A673 (cell line): ENCODE data around the gene MINAR1. TPM values are rescaled to one million over a fixed set of nuclear protein-coding genes. Genes with fewer than 3 reads are reported as not detected.

Experiments used
- BruUV-seq: library from RNA; stranded (reverse); fragments of 400-500 nt; replicated peaks from 2 replicates; lab custom pipeline; 2021; lab: Mats Ljungman, UMichigan
- CTCF ChIA-PET: fragments of 300-600 bp; sonication (Branson Sonifier 250); formaldehyde crosslinking; loops from one replicate; lab custom pipeline; 2022; ENCODE audit warnings: antibody characterized with exemption; lab: Charles Lee
- POLR2A ChIA-PET: fragments of 300-600 bp; sonication (Branson Sonifier 250); formaldehyde crosslinking; loops from one replicate; lab custom pipeline; 2022; ENCODE audit warnings: antibody characterized with exemption; ENCODE audit not compliant: low non-redundant PET; lab: Charles Lee
- DNase-seq: peaks from one replicate; pipeline ENCODE4 v3.0.0-alpha.2; 2015; ENCODE audit warnings: low spot score
- H3K27ac ChIP-seq: fragments of 200-600 bp; sonication (generic); 2 replicates; pipeline ENCODE4 v1.5.1; 2016; ENCODE audit warnings: mixed run types, low read depth, mild to moderate bottlenecking, mixed read lengths, antibody characterized with exemption, low read length; ENCODE audit not compliant: poor library complexity, severe bottlenecking
- H3K27me3 ChIP-seq: fragments of 200-600 bp; sonication (generic); replicated peaks from 2 replicates; pipeline ENCODE4 v1.6.1; 2017; ENCODE audit warnings: mixed run types, low read depth, mild to moderate bottlenecking, mixed read lengths, antibody characterized with exemption, low read length; ENCODE audit not compliant: insufficient read depth, poor library complexity
- H3K36me3 ChIP-seq: fragments of 200-600 bp; sonication (generic); 2 replicates; pipeline ENCODE4 v1.6.1; 2016; ENCODE audit warnings: mixed run types, mild to moderate bottlenecking, mixed read lengths, antibody characterized with exemption, low read length; ENCODE audit not compliant: insufficient read depth, poor library complexity, severe bottlenecking
- H3K4me1 ChIP-seq: fragments of 200-600 bp; sonication (generic); 2 replicates; pipeline ENCODE4 v1.6.1; 2017; ENCODE audit warnings: mixed run types, mild to moderate bottlenecking, mixed read lengths, antibody characterized with exemption, low read length; ENCODE audit not compliant: insufficient read depth, poor library complexity, severe bottlenecking
- H3K4me3 ChIP-seq: fragments of 200-600 bp; sonication (generic); 2 replicates; pipeline ENCODE4 v1.5.1; 2016; ENCODE audit warnings: low read depth, mixed run types, mild to moderate bottlenecking, mixed read lengths, low read length; ENCODE audit not compliant: poor library complexity, severe bottlenecking
- H3K9me3 ChIP-seq: fragments of 200-600 bp; sonication (generic); 2 replicates; pipeline ENCODE4 v1.6.1; 2016; ENCODE audit warnings: mixed run types, low read depth, mild to moderate bottlenecking, mixed read lengths, antibody characterized with exemption, low read length; ENCODE audit not compliant: poor library complexity, severe bottlenecking
- EZH2 ChIP-seq: fragments of 200-600 bp; sonication (generic); IDR thresholded peaks from 2 replicates; pipeline ENCODE4 v1.6.1; 2017; ENCODE audit warnings: borderline replicate concordance, low read depth, mild to moderate bottlenecking, mixed read lengths, antibody characterized with exemption, low read length; ENCODE audit not compliant: poor library complexity, severe bottlenecking
- intact Hi-C: fragments of 100-400 bp; cut with micrococcal nuclease; formaldehyde crosslinking; loops from one replicate; pipeline ENCODE4 v1.10.0; 2022; ENCODE audit not compliant: unreplicated experiment
- total RNA-seq: library from RNA; stranded (reverse); gene quantifications from 2 replicates; pipeline ENCODE4 v1.2.3, GENCODE V29; 2021
- TF ChIP-seq, protein P1 (sequence below): fragments of 300-800, 200-600 bp; sonication (generic); conservative IDR thresholded peaks from 2 replicates; pipeline ENCODE4 v1.5.1; 2017; ENCODE audit warnings: low read depth, mild to moderate bottlenecking, antibody characterized with exemption, low read length, moderate library complexity, mixed read lengths

The MINAR1 gene
- total RNA-seq, 1 experiment from 2014 or later = 1.6 TPM

DNA sequence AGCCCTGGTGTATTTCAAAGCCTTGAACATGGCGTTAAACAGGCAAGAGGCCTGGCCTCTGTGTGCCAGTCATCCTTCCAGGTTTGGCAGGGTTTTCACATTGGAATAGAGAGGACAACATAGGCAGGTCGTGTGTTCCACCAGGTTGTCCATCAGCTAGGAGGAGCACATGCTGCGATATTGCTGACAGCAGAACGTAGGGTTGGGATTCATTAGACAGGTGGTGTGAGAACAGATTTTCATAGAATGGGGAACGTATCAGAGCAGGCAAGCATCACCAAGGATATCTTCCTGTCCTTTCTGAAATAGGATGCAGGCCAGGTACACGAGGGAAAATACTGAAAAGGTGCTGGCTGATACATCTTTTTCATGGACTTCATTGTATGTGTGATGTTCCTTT is 26.4 kb downstream of the MINAR1 start:
- POLR2A ChIA-PET = no interaction called here
- DNase-seq = no peak
- H3K9me3 ChIP-seq = no peaks in the 10 kb centered on the region
- H3K27me3 ChIP-seq = no peaks in the 10 kb centered on the region
- no peaks in the 10 kb centered on the region for H3K36me3 ChIP-seq
- no peak for TF ChIP-seq EZH2
- TF ChIP-seq, protein P1, sequence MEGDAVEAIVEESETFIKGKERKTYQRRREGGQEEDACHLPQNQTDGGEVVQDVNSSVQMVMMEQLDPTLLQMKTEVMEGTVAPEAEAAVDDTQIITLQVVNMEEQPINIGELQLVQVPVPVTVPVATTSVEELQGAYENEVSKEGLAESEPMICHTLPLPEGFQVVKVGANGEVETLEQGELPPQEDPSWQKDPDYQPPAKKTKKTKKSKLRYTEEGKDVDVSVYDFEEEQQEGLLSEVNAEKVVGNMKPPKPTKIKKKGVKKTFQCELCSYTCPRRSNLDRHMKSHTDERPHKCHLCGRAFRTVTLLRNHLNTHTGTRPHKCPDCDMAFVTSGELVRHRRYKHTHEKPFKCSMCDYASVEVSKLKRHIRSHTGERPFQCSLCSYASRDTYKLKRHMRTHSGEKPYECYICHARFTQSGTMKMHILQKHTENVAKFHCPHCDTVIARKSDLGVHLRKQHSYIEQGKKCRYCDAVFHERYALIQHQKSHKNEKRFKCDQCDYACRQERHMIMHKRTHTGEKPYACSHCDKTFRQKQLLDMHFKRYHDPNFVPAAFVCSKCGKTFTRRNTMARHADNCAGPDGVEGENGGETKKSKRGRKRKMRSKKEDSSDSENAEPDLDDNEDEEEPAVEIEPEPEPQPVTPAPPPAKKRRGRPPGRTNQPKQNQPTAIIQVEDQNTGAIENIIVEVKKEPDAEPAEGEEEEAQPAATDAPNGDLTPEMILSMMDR = no peak
- intact Hi-C loops = loop anchor here (10.0 kb wide), 1 partner anchor 396 kb away; no protein-coding TSS in a partner anchor
- H3K4me1 ChIP-seq = no peaks in the 10 kb centered on the region
- CTCF ChIA-PET = no interaction called here
- H3K27ac ChIP-seq = no peak overlapping the region
- no peak overlapping the region for H3K4me3 ChIP-seq
- no TSS peak for BruUV-seq

DNA sequence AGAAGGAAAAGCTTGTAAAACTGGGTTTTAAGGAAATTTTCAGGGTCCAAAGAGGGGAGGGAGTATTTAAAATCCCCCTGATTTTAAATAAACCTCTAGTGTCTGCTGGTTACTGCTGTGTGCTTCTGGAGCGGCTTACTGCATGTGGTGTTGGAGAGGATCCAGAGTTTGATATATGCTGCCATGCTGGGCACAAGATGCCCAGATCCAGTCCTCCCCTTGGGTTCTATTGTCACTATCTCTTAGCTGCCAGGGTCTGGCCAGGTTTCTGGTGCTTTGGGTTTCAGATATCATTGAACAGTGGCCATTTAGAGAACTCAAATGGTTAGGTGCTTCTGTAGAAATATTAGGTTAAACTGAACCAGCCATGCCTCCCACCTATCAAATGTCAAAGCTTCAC is 27.5 kb downstream of the MINAR1 start:
- no peaks in the 10 kb centered on the region for H3K36me3 ChIP-seq
- ChIA-PET CTCF (no interaction called here), POLR2A (no interaction called here)
- no peaks in the 10 kb centered on the region for H3K27me3 ChIP-seq
- TF ChIP-seq, protein P1 = no peak
- no peak for TF ChIP-seq EZH2
- BruUV-seq = no TSS peak
- DNase-seq = no peak
- no peak overlapping the region for H3K27ac ChIP-seq
- H3K4me3 ChIP-seq = no peak overlapping the region
- no peaks in the 10 kb centered on the region for H3K9me3 ChIP-seq
- H3K4me1 ChIP-seq = no peaks in the 10 kb centered on the region
- intact Hi-C loops = loop anchor here (10.0 kb wide), 1 partner anchor 395 kb away; no protein-coding TSS in a partner anchor

DNA sequence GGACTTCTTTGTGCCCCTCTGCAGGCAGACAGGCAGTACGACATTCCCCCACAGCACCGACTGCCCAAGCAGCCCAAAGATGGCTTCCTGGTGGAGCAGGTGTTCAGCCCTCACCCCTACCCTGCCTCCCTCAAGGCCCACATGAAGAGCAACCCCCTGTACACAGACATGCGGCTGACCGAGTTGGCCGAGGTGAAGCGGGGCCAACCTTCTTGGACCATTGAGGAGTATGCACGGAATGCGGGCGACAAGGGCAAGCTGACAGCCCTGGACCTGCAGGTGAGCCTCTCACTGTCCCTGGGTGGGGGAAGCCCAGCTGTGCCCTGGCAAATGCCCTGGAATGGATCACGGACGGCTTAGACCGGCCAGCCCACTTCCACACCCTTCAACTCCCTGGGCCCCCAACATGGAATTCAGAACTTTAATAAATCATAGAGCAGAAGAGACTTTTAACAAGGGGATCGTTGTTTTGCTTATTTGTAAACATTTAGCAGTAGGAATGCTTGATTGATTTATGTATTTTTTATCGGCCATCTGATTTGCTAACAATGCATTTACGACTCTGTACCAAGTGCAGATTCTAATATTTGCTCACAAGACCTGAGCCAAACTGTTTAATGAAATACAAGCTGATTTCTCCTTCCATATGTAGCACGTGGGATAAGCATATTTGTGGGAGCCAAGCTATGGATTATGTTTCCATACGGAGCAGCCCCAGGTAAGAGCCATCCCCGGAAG is 31.1 kb downstream of the MINAR1 start:
- Histone ChIP-seq H3K27me3 (no peaks in the 10 kb centered on the region), H3K9me3 (no peaks in the 10 kb centered on the region), H3K4me1 (no peaks in the 10 kb centered on the region), H3K27ac (no peak overlapping the region), H3K4me3 (no peak overlapping the region), H3K36me3 (no peaks in the 10 kb centered on the region)
- ChIA-PET POLR2A (no interaction called here), CTCF (no interaction called here)
- no TSS peak for BruUV-seq
- no peak for DNase-seq
- no peak for TF ChIP-seq EZH2
- TF ChIP-seq, protein P1 = no peak
- intact Hi-C loops = no loop called here
